ENCODE results near the gene SCARB2. TPM values are rescaled to one million over a fixed set of nuclear protein-coding genes. Genes with fewer than 3 reads are reported as not detected.

Gene SCARB2
- total and polyA plus RNA-seq, 4 donors: 58.2 to 136 (median 73.7) TPM

GRCh38 chr4:76147454-76148141, 66.0 kb downstream of the SCARB2 start:
- Histone ChIP-seq H3K4me3 (ENCODE audit: low read depth in 1 of 3, low read length in 3 of 3) (peak overlapping the region; percentile 83 to 100 (median 96)), H3K27me3 (ENCODE audit: control insufficient read depth in 4 of 4, insufficient read depth in 4 of 4, low read length in 3 of 4) (no peaks in the 10 kb centered on the region), H3K4me1 (ENCODE audit: control insufficient read depth in 4 of 4, insufficient read depth in 4 of 4, low read length in 3 of 4) (peaks cover under 1 to 31% (median 26%) of the 10 kb centered on the region in 4 donors), H3K9me3 (ENCODE audit: control insufficient read depth in 4 of 4, low read length in 3 of 4) (no peaks in the 10 kb centered on the region), H3K36me3 (ENCODE audit: control insufficient read depth in 4 of 4, insufficient read depth in 3 of 4, low read depth in 1 of 4, low read length in 3 of 4) (peaks cover 0 to 7% (median 0%) of the 10 kb centered on the region in 4 donors), H3K9ac (ENCODE audit: low read depth in 1 of 2, low read length in 2 of 2) (peak overlapping the region; percentile 88 to 99), H3K27ac (ENCODE audit: low read depth in 1 of 2, low read length in 2 of 2) (peak overlapping the region; percentile 83 to 87)
- no peak for DNase-seq (ENCODE audit: low spot score)
- under 1% methylated on average over 31 of the region's 31 CpGs for WGBS
- no peak for TF ChIP-seq JUND (IDR thresholded peaks at IDR 0.05)
- TF ChIP-seq YY1 (IDR thresholded peaks at IDR 0.05): no peak
- TF ChIP-seq ATF3 (IDR thresholded peaks at IDR 0.05): no peak
- TF ChIP-seq REST (IDR thresholded peaks at IDR 0.05): no peak
- TF ChIP-seq HNF4G (IDR thresholded peaks at IDR 0.05): no peak
- no peak for TF ChIP-seq HNF4A (conservative IDR thresholded peaks at IDR 0.05)
- no peak for TF ChIP-seq ZBTB33 (IDR thresholded peaks at IDR 0.05)
- TF ChIP-seq CTCF (IDR thresholded peaks at IDR 0.05; ENCODE audit: low read depth, low read length, missing input control): no peak
- no peak for TF ChIP-seq FOXA2 (IDR thresholded peaks at IDR 0.05)
- TF ChIP-seq NR2F2 (IDR thresholded peaks at IDR 0.05): no peak
- no peak for TF ChIP-seq RXRA (IDR thresholded peaks at IDR 0.05)
- TF ChIP-seq MAX (IDR thresholded peaks at IDR 0.05): no peak
- no peak for TF ChIP-seq SP1 (IDR thresholded peaks at IDR 0.05)
- no peak for TF ChIP-seq FOXA1 (IDR thresholded peaks at IDR 0.05)
- TF ChIP-seq EGR1 (IDR thresholded peaks at IDR 0.05; ENCODE audit: low read depth in 2 of 2): no peak
- TF ChIP-seq TAF1 (conservative IDR thresholded peaks at IDR 0.05): no peak
- no peak for TF ChIP-seq GABPA (IDR thresholded peaks at IDR 0.05 in 1 of 2, conservative IDR thresholded peaks at IDR 0.05 in 1 of 2)
- no peak for TF ChIP-seq RAD21 (IDR thresholded peaks at IDR 0.05)

Data from liver (tissue), 9 donors.